ENCODE data around the gene ZNF22. TPM values are rescaled to one million over a fixed set of nuclear protein-coding genes. Genes with fewer than 3 reads are reported as not detected.

The ZNF22 gene
- total RNA-seq, 2 donors from 2014 or later: 19.3 to 20.5 TPM

DNA sequence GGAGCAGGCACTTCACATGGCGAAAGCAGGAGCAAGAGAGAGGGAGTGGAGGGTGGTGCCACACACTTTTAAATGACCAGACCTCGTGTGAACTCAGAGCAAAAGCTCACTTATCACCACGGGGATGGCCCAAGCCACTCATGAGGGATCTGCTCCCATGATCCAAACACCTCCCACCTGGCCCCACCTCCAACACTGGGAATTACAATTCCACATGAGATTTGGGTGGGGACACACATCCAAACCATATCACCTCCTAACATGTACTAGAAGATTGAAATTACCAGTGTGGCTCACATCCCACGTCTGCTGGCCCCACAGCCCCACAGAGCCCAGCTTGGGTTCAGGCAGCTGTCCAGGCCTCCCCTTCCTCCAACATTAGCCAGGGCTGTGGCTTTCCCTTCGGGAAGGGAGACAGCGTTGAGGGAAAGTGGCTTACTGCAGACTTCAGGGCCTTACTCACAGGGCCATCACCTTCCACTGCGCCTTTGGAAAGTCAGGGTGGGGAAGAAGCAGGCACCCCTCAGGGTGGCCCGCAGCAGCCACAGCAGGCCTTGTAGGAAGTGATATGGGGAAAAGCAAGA is 29.8 kb upstream of the ZNF22 start:
- no peaks in the 10 kb centered on the region for H3K9me3 ChIP-seq
- H3K36me3 ChIP-seq: peaks cover 28% of the 10 kb centered on the region
- no peak overlapping the region for H3K4me3 ChIP-seq
- no peak for TF ChIP-seq CTCF (IDR thresholded peaks at IDR 0.05)
- H3K27me3 ChIP-seq: no peaks in the 10 kb centered on the region
- H3K27ac ChIP-seq: peak overlapping the region; percentile 3 to 50
- peaks cover 0 to 90% of the 10 kb centered on the region in 2 donors for H3K4me1 ChIP-seq
- DNase-seq (ENCODE audit: low spot score): no peak

DNA sequence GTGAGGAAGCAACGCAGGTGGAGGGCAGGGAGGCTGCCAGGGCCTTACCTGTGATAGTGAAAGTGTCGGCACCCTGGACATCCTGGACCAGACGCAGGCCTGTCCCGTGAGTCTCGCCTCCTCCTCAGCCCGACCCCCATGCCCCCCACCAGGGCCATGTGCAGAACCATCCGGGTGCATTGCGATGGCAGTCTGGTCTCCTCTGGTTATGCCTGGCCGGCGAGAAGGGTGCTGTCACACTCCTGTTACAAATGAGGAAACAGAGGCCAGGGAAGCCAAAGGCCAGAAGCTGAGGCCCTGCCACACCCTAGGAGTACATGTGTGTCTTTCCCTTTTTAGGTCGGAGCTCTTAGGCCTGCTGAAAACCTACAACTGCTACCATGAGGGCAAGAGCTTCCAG is 29.3 kb upstream of the ZNF22 start:
- no peaks in the 10 kb centered on the region for H3K9me3 ChIP-seq
- no peak for TF ChIP-seq CTCF (IDR thresholded peaks at IDR 0.05)
- H3K27ac ChIP-seq: peak overlapping the region in 1 of 2 donors; percentile 50
- peaks cover 32% of the 10 kb centered on the region for H3K36me3 ChIP-seq
- H3K4me1 ChIP-seq: peaks cover 0 to 90% of the 10 kb centered on the region in 2 donors
- DNase-seq (ENCODE audit: low spot score): no peak
- no peaks in the 10 kb centered on the region for H3K27me3 ChIP-seq
- H3K4me3 ChIP-seq: no peak overlapping the region

GRCh38 chr10:44971935-44972757 is 28.6 kb upstream of the ZNF22 start:
- no peaks in the 10 kb centered on the region for H3K9me3 ChIP-seq
- DNase-seq (ENCODE audit: low spot score): no peak
- H3K27me3 ChIP-seq: no peaks in the 10 kb centered on the region
- H3K27ac ChIP-seq: peak overlapping the region; percentile 91 to 96
- peaks cover 39% of the 10 kb centered on the region for H3K36me3 ChIP-seq
- peaks cover 0 to 90% of the 10 kb centered on the region in 2 donors for H3K4me1 ChIP-seq
- no peak overlapping the region for H3K4me3 ChIP-seq
- no peak for TF ChIP-seq CTCF (IDR thresholded peaks at IDR 0.05)

- H3K27ac ChIP-seq: peak overlapping the region; percentile 91 to 96
- peaks cover 0 to 90% of the 10 kb centered on the region in 2 donors for H3K4me1 ChIP-seq
- no peaks in the 10 kb centered on the region for H3K9me3 ChIP-seq
- H3K36me3 ChIP-seq: peaks cover 47% of the 10 kb centered on the region
- H3K4me3 ChIP-seq: no peak overlapping the region
- H3K27me3 ChIP-seq: no peaks in the 10 kb centered on the region
- no peak for DNase-seq (ENCODE audit: low spot score)
- TF ChIP-seq CTCF (IDR thresholded peaks at IDR 0.05): no peak
Observed at GRCh38 chr10:44972874-44973306, 27.8 kb upstream of the ZNF22 start.

DNA sequence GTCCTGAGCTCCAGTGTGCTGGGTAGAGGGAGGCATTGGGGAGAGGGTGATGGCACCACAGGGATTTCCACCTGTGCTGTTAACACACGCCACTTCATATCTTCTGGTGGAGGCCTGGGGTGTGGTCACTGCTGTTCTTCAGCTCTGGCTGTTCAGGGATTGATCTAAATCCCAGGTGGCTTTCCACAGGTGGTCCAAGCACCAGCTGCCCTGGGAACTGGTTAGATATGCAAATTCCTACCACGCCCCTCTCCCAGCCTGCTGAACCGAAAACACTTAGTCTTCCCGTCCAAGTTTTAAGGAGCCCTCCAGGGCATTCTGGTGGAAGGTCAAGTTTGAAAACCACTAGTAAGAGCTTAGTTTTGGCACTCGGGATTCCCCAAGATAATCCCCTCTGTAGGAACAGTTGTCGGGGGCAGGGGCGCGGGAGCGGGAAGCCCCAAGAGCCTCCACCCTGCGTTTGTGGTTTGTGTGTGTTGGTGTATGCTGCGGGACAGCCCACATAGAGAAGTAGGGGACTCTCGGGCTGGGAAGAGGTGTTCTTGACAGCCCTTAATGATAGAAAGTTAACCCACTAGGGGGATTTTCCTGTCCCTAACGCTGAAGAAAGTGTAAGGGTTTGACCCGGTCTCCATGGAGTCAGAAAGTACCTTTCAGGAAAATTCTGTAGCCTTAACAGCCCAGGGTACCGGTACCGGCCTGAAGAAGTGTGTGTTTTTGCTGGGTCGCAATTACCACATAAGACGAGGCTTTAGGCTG is 27.2 kb upstream of the ZNF22 start:
- peak overlapping the region; percentile 91 to 96 for H3K27ac ChIP-seq
- no peaks in the 10 kb centered on the region for H3K9me3 ChIP-seq
- no peak overlapping the region for H3K4me3 ChIP-seq
- H3K36me3 ChIP-seq: peaks cover 52% of the 10 kb centered on the region
- H3K4me1 ChIP-seq: peaks cover 0 to 90% of the 10 kb centered on the region in 2 donors
- no peaks in the 10 kb centered on the region for H3K27me3 ChIP-seq
- no peak for TF ChIP-seq CTCF (IDR thresholded peaks at IDR 0.05)
- no peak for DNase-seq (ENCODE audit: low spot score)
